PC-3 (cell line): ENCODE results near the gene P2RY2. TPM values are rescaled to one million over a fixed set of nuclear protein-coding genes. Genes with fewer than 3 reads are reported as not detected.
A peak's percentile ranks its signal among the peaks of the same experiment; 100 is the strongest.

Experiments
- ATAC-seq: fragments of 200-7000 bp; cut with Tn5 transposase; 2 replicates; pipeline ENCODE4 v1.9.1; 2020; ENCODE audit warnings: mild to moderate bottlenecking, moderate library complexity
- BruUV-seq: library from RNA; stranded (reverse); fragments of 400-500 nt; replicated peaks from 2 replicates; lab custom pipeline; 2021; lab: Mats Ljungman, UMichigan
- CTCF ChIA-PET: fragments of 300-600 bp; sonication (Branson Sonifier 250); formaldehyde crosslinking; loops from one replicate; lab custom pipeline; 2022; ENCODE audit warnings: antibody characterized with exemption; lab: Charles Lee
- POLR2A ChIA-PET: fragments of 300-600 bp; sonication (Branson Sonifier 250); formaldehyde crosslinking; loops from one replicate; lab custom pipeline; 2022; ENCODE audit warnings: antibody characterized with exemption; ENCODE audit not compliant: unreplicated experiment; lab: Charles Lee
- DNase-seq: peaks from one replicate; pipeline ENCODE4 v3.0.0-alpha.2; 2015
- H2AFZ ChIP-seq: fragments of 300-600 bp; sonication (generic); 2 replicates; pipeline ENCODE4 v1.6.0; 2016; ENCODE audit warnings: antibody characterized with exemption, low read length
- H3F3A ChIP-seq: fragments of 300-600 bp; sonication (generic); one replicate; pipeline ENCODE4 v1.6.0; 2017; ENCODE audit warnings: antibody characterized with exemption, low read length, control low read depth, mild to moderate bottlenecking; ENCODE audit not compliant: unreplicated experiment
- H3K27ac ChIP-seq: fragments of 300-600 bp; sonication (generic); 2 replicates; pipeline ENCODE4 v1.5.1; 2016; ENCODE audit warnings: mild to moderate bottlenecking, low read length
- H3K27me3 ChIP-seq: fragments of 300-600 bp; sonication (generic); 2 replicates; pipeline ENCODE4 v1.6.1; 2016; ENCODE audit warnings: low read length, mixed read lengths
- H3K36me3 ChIP-seq: fragments of 300-600 bp; sonication (generic); 2 replicates; pipeline ENCODE4 v1.6.1; 2016; ENCODE audit warnings: low read depth, mixed run types, low read length, mixed read lengths
- H3K4me1 ChIP-seq: fragments of 300-600 bp; sonication (generic); 2 replicates; pipeline ENCODE4 v1.5.1; 2016; ENCODE audit warnings: low read length; ENCODE audit not compliant: insufficient read depth
- H3K4me2 ChIP-seq: fragments of 300-600 bp; sonication (generic); 2 replicates; pipeline ENCODE4 v1.6.0; 2016; ENCODE audit warnings: low read length
- H3K4me3 ChIP-seq: fragments of 300-600 bp; sonication (generic); 2 replicates; pipeline ENCODE4 v1.5.1; 2016; ENCODE audit warnings: mild to moderate bottlenecking, low read length, mixed read lengths
- H3K79me2 ChIP-seq: fragments of 300-600 bp; sonication (generic); 2 replicates; pipeline ENCODE4 v1.6.1; 2017; ENCODE audit warnings: low read length, mixed read lengths
- H3K9ac ChIP-seq: fragments of 300-600 bp; sonication (generic); 2 replicates; pipeline ENCODE4 v1.6.0; 2016; ENCODE audit warnings: mild to moderate bottlenecking, low read length
- H3K9me2 ChIP-seq: fragments of 300-600 bp; sonication (generic); replicated peaks from 2 replicates; pipeline ENCODE4 v1.6.1; 2016; ENCODE audit warnings: mixed run types, low read length, mixed read lengths
- H3K9me3 ChIP-seq: fragments of 300-600 bp; sonication (generic); 2 replicates; pipeline ENCODE4 v1.6.1; 2016; ENCODE audit warnings: low read length, mixed read lengths
- H4K20me1 ChIP-seq: fragments of 300-600 bp; sonication (generic); 2 replicates; pipeline ENCODE4 v1.6.1; 2016; ENCODE audit warnings: low read length, mixed read lengths
- EZH2 ChIP-seq: fragments of 300-600 bp; sonication (generic); IDR thresholded peaks from one replicate; pipeline ENCODE4 v1.6.1; 2017; ENCODE audit warnings: antibody characterized with exemption, mild to moderate bottlenecking, low read length; ENCODE audit not compliant: unreplicated experiment
- EZH2phosphoT487 ChIP-seq: fragments of 300-600 bp; sonication (generic); IDR thresholded peaks from 2 replicates; pipeline ENCODE4 v1.6.1; 2018; ENCODE audit warnings: mild to moderate bottlenecking, antibody characterized with exemption, low read length, borderline replicate concordance
- intact Hi-C: fragments of 100-400 bp; cut with micrococcal nuclease; formaldehyde crosslinking; loops from 2 replicates; pipeline ENCODE4 v1.9.0; 2023
- total RNA-seq: library from RNA; depleted of rRNA; stranded (reverse); fragments of >200 nt; gene quantifications from 2 replicates; pipeline ENCODE4 v1.2.3, GENCODE V29; 2014
- TF ChIP-seq, protein P1 (sequence below): fragments of 300-600 bp; sonication (generic); conservative IDR thresholded peaks from 2 replicates; pipeline ENCODE4 v1.5.1; 2017; ENCODE audit warnings: antibody characterized with exemption, low read depth, mild to moderate bottlenecking, low read length

Gene P2RY2
- total RNA-seq, 1 experiment from 2014 or later: 54.8 TPM

DNA sequence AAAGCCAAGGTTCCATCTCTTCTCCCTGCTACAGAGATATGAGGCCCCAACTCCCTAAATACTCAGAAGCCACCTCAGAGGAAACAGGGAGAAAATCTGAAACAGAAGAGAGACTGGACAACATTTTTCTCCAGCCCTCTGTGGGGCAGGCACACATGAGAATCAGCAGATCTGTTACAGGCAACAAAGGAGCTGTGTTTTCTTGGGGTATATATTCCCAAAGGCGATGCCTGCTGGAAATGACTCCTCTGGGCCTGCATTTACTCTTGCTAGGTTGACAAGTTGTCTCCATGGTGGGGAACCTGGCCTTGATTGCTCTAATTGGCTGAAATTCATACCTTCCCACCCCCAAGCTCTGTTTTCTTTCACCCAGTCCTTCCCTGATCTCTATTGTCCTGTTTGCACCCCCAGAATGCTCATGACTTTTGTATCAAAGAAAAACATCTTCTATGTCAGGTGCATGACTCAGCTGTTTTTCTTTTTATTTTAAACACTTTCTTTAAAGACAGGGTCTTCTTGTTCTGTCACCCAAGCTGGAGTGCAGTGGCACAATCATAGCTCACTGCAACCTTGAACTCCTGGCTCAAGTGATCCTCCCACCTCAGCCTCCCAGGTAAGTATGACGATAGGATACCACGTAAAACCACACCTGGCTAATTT lies 30.6 kb downstream of the P2RY2 start:
- H3K4me1 ChIP-seq: no peaks in the 10 kb centered on the region
- BruUV-seq: no TSS peak
- H3K4me3 ChIP-seq: no peak overlapping the region
- DNase-seq: no peak
- TF ChIP-seq EZH2phosphoT487 (no peak), EZH2 (no peak)
- TF ChIP-seq, protein P1, sequence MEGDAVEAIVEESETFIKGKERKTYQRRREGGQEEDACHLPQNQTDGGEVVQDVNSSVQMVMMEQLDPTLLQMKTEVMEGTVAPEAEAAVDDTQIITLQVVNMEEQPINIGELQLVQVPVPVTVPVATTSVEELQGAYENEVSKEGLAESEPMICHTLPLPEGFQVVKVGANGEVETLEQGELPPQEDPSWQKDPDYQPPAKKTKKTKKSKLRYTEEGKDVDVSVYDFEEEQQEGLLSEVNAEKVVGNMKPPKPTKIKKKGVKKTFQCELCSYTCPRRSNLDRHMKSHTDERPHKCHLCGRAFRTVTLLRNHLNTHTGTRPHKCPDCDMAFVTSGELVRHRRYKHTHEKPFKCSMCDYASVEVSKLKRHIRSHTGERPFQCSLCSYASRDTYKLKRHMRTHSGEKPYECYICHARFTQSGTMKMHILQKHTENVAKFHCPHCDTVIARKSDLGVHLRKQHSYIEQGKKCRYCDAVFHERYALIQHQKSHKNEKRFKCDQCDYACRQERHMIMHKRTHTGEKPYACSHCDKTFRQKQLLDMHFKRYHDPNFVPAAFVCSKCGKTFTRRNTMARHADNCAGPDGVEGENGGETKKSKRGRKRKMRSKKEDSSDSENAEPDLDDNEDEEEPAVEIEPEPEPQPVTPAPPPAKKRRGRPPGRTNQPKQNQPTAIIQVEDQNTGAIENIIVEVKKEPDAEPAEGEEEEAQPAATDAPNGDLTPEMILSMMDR: no peak
- no peaks in the 10 kb centered on the region for H3K9me3 ChIP-seq
- no peaks in the 10 kb centered on the region for H3K36me3 ChIP-seq
- CTCF ChIA-PET: no interaction called here
- peaks cover 8% of the 10 kb centered on the region for H3F3A ChIP-seq
- POLR2A ChIA-PET: interaction anchor here (0.6 kb wide), 2 partner anchors 24 to 426 kb away, joined by 3 to 6 read pairs; no protein-coding TSS in a partner anchor
- H4K20me1 ChIP-seq: no peaks in the 10 kb centered on the region
- no peaks in the 10 kb centered on the region for H3K79me2 ChIP-seq
- no peak for ATAC-seq
- no peaks in the 10 kb centered on the region for H3K27me3 ChIP-seq
- intact Hi-C loops: loop anchor here (5.0 kb wide), 1 partner anchor 39 kb away; no protein-coding TSS in a partner anchor
- no peak overlapping the region for H3K4me2 ChIP-seq
- no peak overlapping the region for H3K9ac ChIP-seq
- H2AFZ ChIP-seq: no peak overlapping the region
- H3K9me2 ChIP-seq: no peaks in the 10 kb centered on the region
- H3K27ac ChIP-seq: no peak overlapping the region

DNA sequence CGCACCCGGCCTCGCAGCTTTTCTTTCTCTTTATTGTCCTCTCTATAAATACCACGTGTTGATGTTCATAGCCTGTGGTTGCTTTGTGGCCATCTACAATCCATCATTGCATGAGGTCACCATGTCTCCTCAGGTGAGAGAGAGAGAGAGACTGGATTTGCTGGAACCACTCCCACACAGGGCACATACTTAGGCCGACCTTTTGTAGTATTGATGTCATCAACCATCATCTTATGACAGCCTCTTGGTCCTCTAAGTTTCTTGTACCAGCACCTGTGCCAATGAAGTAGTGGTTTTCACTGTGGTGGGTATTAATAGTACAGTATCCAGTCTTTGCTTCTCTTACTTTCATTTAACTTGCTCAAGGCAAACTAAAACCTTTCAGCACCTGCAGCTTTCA lies 31.2 kb downstream of the P2RY2 start:
- DNase-seq: peak; percentile 33

More for the DNA sequence above, 31.2 kb downstream of the P2RY2 start:
- H3K27ac ChIP-seq: no peak overlapping the region
- H3K79me2 ChIP-seq: no peaks in the 10 kb centered on the region
- no peaks in the 10 kb centered on the region for H4K20me1 ChIP-seq
- H3K36me3 ChIP-seq: no peaks in the 10 kb centered on the region
- no TSS peak for BruUV-seq
- H2AFZ ChIP-seq: no peak overlapping the region
- no peaks in the 10 kb centered on the region for H3K9me2 ChIP-seq
- no peak for TF ChIP-seq EZH2phosphoT487
- TF ChIP-seq, protein P1: no peak
- TF ChIP-seq EZH2: no peak
- no peak overlapping the region for H3K4me2 ChIP-seq
- no peaks in the 10 kb centered on the region for H3K27me3 ChIP-seq
- H3K4me1 ChIP-seq: no peaks in the 10 kb centered on the region
- no peak overlapping the region for H3K4me3 ChIP-seq
- ChIA-PET CTCF (no interaction called here), POLR2A (interaction anchor here (0.6 kb wide), 1 partner anchor 426 kb away, joined by 3 read pairs; no protein-coding TSS in a partner anchor)
- H3K9me3 ChIP-seq: no peaks in the 10 kb centered on the region
- no peak overlapping the region for H3K9ac ChIP-seq
- H3F3A ChIP-seq: peaks cover 8% of the 10 kb centered on the region
- intact Hi-C loops: loop anchor here (5.0 kb wide), 1 partner anchor 38 kb away; no protein-coding TSS in a partner anchor
- ATAC-seq: no peak
